CD4-positive, alpha-beta T cell (primary cell): Measurements from ENCODE around the gene P2RY12. TPM values are rescaled to one million over a fixed set of nuclear protein-coding genes. Genes with fewer than 3 reads are reported as not detected.

Experiments
- ATAC-seq: fragments of 200-7000 bp; cut with Tn5 transposase; one replicate; pipeline ENCODE4 v1.10.0; 2022; ENCODE audit warnings: mild to moderate bottlenecking; ENCODE audit not compliant: poor library complexity
- CTCF ChIA-PET: fragments of 350-600 bp; sonication (Branson Sonifier 250); formaldehyde crosslinking; loops from one replicate; lab custom pipeline; 2021; ENCODE audit warnings: antibody characterized with exemption, inconsistent platforms; lab: Charles Lee
- POLR2A ChIA-PET: fragments of 350-600 bp; sonication (Branson Sonifier 250); formaldehyde crosslinking; loops from one replicate; lab custom pipeline; 2021; ENCODE audit warnings: antibody characterized with exemption, inconsistent platforms; lab: Charles Lee
- DNase-seq, 14 experiments: peaks; one replicate each; pipeline ENCODE4 v3.0.0-alpha.2; 2013 to 2020; ENCODE audit warnings: mixed read lengths in 2 of 14
- H3K27ac ChIP-seq, 2 donors: one replicate each; pipeline versions ENCODE4 v1.5.1 to v1.7.0; 2013; ENCODE audit warnings: low read length in 2 of 2, low read depth in 1 of 2, mild to moderate bottlenecking in 1 of 2
- H3K27me3 ChIP-seq, 2 experiments: 1 replicate in 1 of 2; 2 replicates in 1 of 2; pipeline versions ENCODE4 v1.6.1 to v1.7.0; 2013; ENCODE audit warnings: low read length in 2 of 2, control low read depth in 1 of 2, mild to moderate bottlenecking in 1 of 2, moderate library complexity in 1 of 2; ENCODE audit not compliant: insufficient read depth in 2 of 2, control insufficient read depth in 1 of 2
- H3K36me3 ChIP-seq: one replicate; pipeline ENCODE4 v1.6.1; 2013; ENCODE audit warnings: low read length, control low read depth; ENCODE audit not compliant: insufficient read depth
- H3K4me1 ChIP-seq: one replicate; pipeline ENCODE4 v1.6.1; 2013; ENCODE audit warnings: low read length, control low read depth; ENCODE audit not compliant: insufficient read depth
- H3K4me3 ChIP-seq: one replicate; pipeline ENCODE4 v1.5.1; 2013; ENCODE audit warnings: mild to moderate bottlenecking, low read length, moderate library complexity
- H3K9me3 ChIP-seq, 2 experiments: 1 replicate in 1 of 2; 2 replicates in 1 of 2; pipeline versions ENCODE4 v1.6.1 to v1.7.0; 2013; ENCODE audit warnings: low read length in 2 of 2, mild to moderate bottlenecking in 2 of 2, control low read depth in 1 of 2, moderate library complexity in 1 of 2; ENCODE audit not compliant: control insufficient read depth in 1 of 2, insufficient read depth in 1 of 2
- H3K27ac Mint-ChIP-seq: one replicate; pipeline ENCODE4 v1.8.0; 2020; ENCODE audit warnings: mixed read lengths
- H3K27me3 Mint-ChIP-seq: one replicate; pipeline ENCODE4 v1.8.0; 2021; ENCODE audit warnings: mixed read lengths
- H3K36me3 Mint-ChIP-seq: one replicate; pipeline ENCODE4 v1.8.0; 2021; ENCODE audit warnings: low read depth, mixed read lengths
- H3K4me1 Mint-ChIP-seq: one replicate; pipeline ENCODE4 v1.8.0; 2021; ENCODE audit warnings: low read depth, mixed read lengths
- H3K4me3 Mint-ChIP-seq: one replicate; pipeline ENCODE4 v1.8.0; 2020; ENCODE audit warnings: mild to moderate bottlenecking, mixed read lengths
- H3K9me3 Mint-ChIP-seq: one replicate; pipeline ENCODE4 v1.8.0; 2020; ENCODE audit warnings: mixed read lengths
- CTCF ChIP-seq: fragments of 200-600 bp; IDR thresholded peaks from one replicate; pipeline ENCODE4 v1.8.0; 2022; ENCODE audit warnings: antibody characterized with exemption, mild to moderate bottlenecking
- intact Hi-C, 2 experiments: fragments of 100-400 bp; cut with DNase I in 1 of 2; cut with micrococcal nuclease in 1 of 2; formaldehyde crosslinking; loops; one replicate each; pipeline versions ENCODE4 v1.15.1 to v1.9.0; 2023 to 2025; cut with DNase I, micrococcal nuclease
- total RNA-seq, 174 experiments: library from RNA in 2 of 174; stranded (reverse) in 2 of 174; gene quantifications; one replicate each; pipeline ENCODE4 v1.2.3 and lab custom pipeline; 2021 to 2026

Gene P2RY12
- total RNA-seq, 2 experiments from 2014 or later, result not detected

- Mint-ChIP-seq H3K4me3 (no peak overlapping the region), H3K4me1 (no peaks in the 10 kb centered on the region), H3K36me3 (no peaks in the 10 kb centered on the region), H3K27ac (no peak overlapping the region), H3K9me3 (no peaks in the 10 kb centered on the region), H3K27me3 (peaks cover 11% of the 10 kb centered on the region)
- H3K4me3 ChIP-seq, result no peak overlapping the region
- CTCF ChIA-PET, result no interaction called here
- no peaks in the 10 kb centered on the region for H3K27me3 ChIP-seq
- H3K27ac ChIP-seq, result no peak overlapping the region
- no peaks in the 10 kb centered on the region for H3K9me3 ChIP-seq
- no peak for TF ChIP-seq CTCF
- POLR2A ChIA-PET, result no interaction called here
- DNase-seq (no peak), ATAC-seq (no peak)
- no peaks in the 10 kb centered on the region for H3K4me1 ChIP-seq
- intact Hi-C loops, result no loop called here
- no peaks in the 10 kb centered on the region for H3K36me3 ChIP-seq
Observed at GRCh38 chr3:151293127-151293526, 91.4 kb downstream of the P2RY12 start.

GRCh38 chr3:151290673-151291072 lies 93.9 kb downstream of the P2RY12 start:
- Mint-ChIP-seq H3K27ac (no peak overlapping the region), H3K4me3 (no peak overlapping the region), H3K27me3 (peaks cover 9% of the 10 kb centered on the region), H3K9me3 (no peaks in the 10 kb centered on the region), H3K4me1 (no peaks in the 10 kb centered on the region), H3K36me3 (no peaks in the 10 kb centered on the region)
- CTCF ChIA-PET, result no interaction called here
- no peaks in the 10 kb centered on the region for H3K9me3 ChIP-seq
- intact Hi-C loops, result no loop called here
- H3K4me3 ChIP-seq, result no peak overlapping the region
- POLR2A ChIA-PET, result no interaction called here
- no peak for DNase-seq
- H3K36me3 ChIP-seq, result no peaks in the 10 kb centered on the region
- no peak for TF ChIP-seq CTCF
- H3K27ac ChIP-seq, result no peak overlapping the region
- ATAC-seq, result no peak
- H3K27me3 ChIP-seq, result no peaks in the 10 kb centered on the region
- H3K4me1 ChIP-seq, result no peaks in the 10 kb centered on the region

- Histone ChIP-seq H3K9me3 (no peaks in the 10 kb centered on the region), H3K27me3 (no peaks in the 10 kb centered on the region), H3K36me3 (no peaks in the 10 kb centered on the region), H3K27ac (no peak overlapping the region), H3K4me3 (no peak overlapping the region), H3K4me1 (no peaks in the 10 kb centered on the region)
- H3K36me3 Mint-ChIP-seq, result no peaks in the 10 kb centered on the region
- H3K27ac Mint-ChIP-seq, result no peak overlapping the region
- H3K9me3 Mint-ChIP-seq, result no peaks in the 10 kb centered on the region
- ChIA-PET CTCF (interaction anchor here (4.0 kb wide), 1 partner anchor 121 kb away, joined by 13 read pairs; no protein-coding TSS in a partner anchor), POLR2A (no interaction called here)
- no peaks in the 10 kb centered on the region for H3K27me3 Mint-ChIP-seq
- no peak for TF ChIP-seq CTCF
- DNase-seq (no peak), ATAC-seq (no peak)
- no peaks in the 10 kb centered on the region for H3K4me1 Mint-ChIP-seq
- no peak overlapping the region for H3K4me3 Mint-ChIP-seq
- intact Hi-C loops, result loop anchor here in 1 of 2 experiments (10.0 kb wide), 1 partner anchor 365 kb away; no protein-coding TSS in a partner anchor
Observed at GRCh38 chr3:151289445-151289844, 95.1 kb downstream of the P2RY12 start.

Other genes with a start within 250 kb of the P2RY12 start
- 10 to 100 TPM in 1 of 2 experiments, 1 to 10 TPM in 1; 9.7 to 16.7 TPM for gene GPR171, start 181.5 kb downstream of the P2RY12 start, total RNA-seq
- under 1 TPM in 1 of 2 experiments, not detected in 1; 0.22 TPM for gene P2RY14, start 106.2 kb downstream of the P2RY12 start, total RNA-seq
- gene GPR87, start 67.9 kb downstream of the P2RY12 start, total RNA-seq, result not detected
- under 1 TPM in 1 of 2 experiments, not detected in 1; 0.08 TPM for gene P2RY13, start 55.2 kb downstream of the P2RY12 start, total RNA-seq
- not detected for gene IGSF10, start 76.3 kb upstream of the P2RY12 start, total RNA-seq